ENCODE data around the gene TFAP2B.

Gene TFAP2B

GRCh38 chr6:50818673-50819072 is at the start of gene TFAP2B:
TFAP2B (plus strand) TSS chr6:50818871; CDS start chr6:50818892, 21 bp downstream.
- DNase-seq, result no peak

- DNase-seq, result no peak
These were observed 40.0 kb upstream of the TFAP2B start for GRCh38 chr6:50778696-50779095.

GRCh38 chr6:50780382-50780781 is 38.3 kb upstream of the TFAP2B start:
- DNase-seq, result no peak

- DNase-seq, result no peak
These were observed 32.8 kb upstream of the TFAP2B start for GRCh38 chr6:50785921-50786320.

- peak; percentile 2 for DNase-seq
These were observed 26.7 kb upstream of the TFAP2B start for GRCh38 chr6:50791900-50792508.

- no peak for DNase-seq
These were observed 25.9 kb upstream of the TFAP2B start for GRCh38 chr6:50792771-50793170.

GRCh38 chr6:50795574-50795973 is 23.1 kb upstream of the TFAP2B start:
- no peak for DNase-seq

GRCh38 chr6:50804283-50804682 is 14.4 kb upstream of the TFAP2B start:
- no peak for DNase-seq

GRCh38 chr6:50807035-50807434 is 11.6 kb upstream of the TFAP2B start:
- no peak for DNase-seq

- no peak for DNase-seq
These were observed 3.1 kb upstream of the TFAP2B start for GRCh38 chr6:50815436-50816114.

GRCh38 chr6:50816115-50816675 is 2.5 kb upstream of the TFAP2B start:
- peak; percentile 32 for DNase-seq

- DNase-seq, result no peak
These were observed 1.6 kb upstream of the TFAP2B start for GRCh38 chr6:50816947-50817645.

- no peak for DNase-seq
These were observed 1.1 kb upstream of the TFAP2B start for GRCh38 chr6:50817646-50817950.

GRCh38 chr6:50818020-50818419 is 651 bp upstream of the TFAP2B start:
- no peak for DNase-seq

- no peak for DNase-seq
These were observed 814 bp downstream of the TFAP2B start for GRCh38 chr6:50819466-50819903.

- DNase-seq, result no peak
These were observed 1.5 kb downstream of the TFAP2B start for GRCh38 chr6:50819904-50820868.

GRCh38 chr6:50820869-50821264 is 2.2 kb downstream of the TFAP2B start:
- DNase-seq, result no peak

GRCh38 chr6:50821441-50822077 is 2.9 kb downstream of the TFAP2B start:
- DNase-seq, result no peak

GRCh38 chr6:50822078-50822476 is 3.4 kb downstream of the TFAP2B start:
- no peak for DNase-seq

GRCh38 chr6:50823094-50823920 is 4.6 kb downstream of the TFAP2B start:
- DNase-seq, result no peak

GRCh38 chr6:50824552-50824951 is 5.9 kb downstream of the TFAP2B start:
- no peak for DNase-seq

Measured in NCI-H1092 treated with DMSO at 0.1 percent for 48 hours (cell line).